Endodermal cell (in vitro differentiated cells): ENCODE results near the gene RPS6KC1. TPM values are rescaled to one million over a fixed set of nuclear protein-coding genes. Genes with fewer than 3 reads are reported as not detected.

Source experiments
- DNase-seq: peaks from one replicate; pipeline ENCODE4 v3.0.0-alpha.2; 2017
- H3K27ac ChIP-seq: 2 replicates; pipeline ENCODE4 v1.5.1; 2013; ENCODE audit warnings: mild to moderate bottlenecking, low read depth, low read length, moderate library complexity
- H3K27me3 ChIP-seq: 2 replicates; pipeline ENCODE4 v1.6.1; 2013; ENCODE audit warnings: mild to moderate bottlenecking, low read length, moderate library complexity; ENCODE audit not compliant: insufficient read depth, control insufficient read depth, poor library complexity, severe bottlenecking
- H3K36me3 ChIP-seq: 2 replicates; pipeline ENCODE4 v1.7.0; 2013; ENCODE audit warnings: mild to moderate bottlenecking, low read length, moderate library complexity; ENCODE audit not compliant: control insufficient read depth, insufficient read depth
- H3K4me1 ChIP-seq: one replicate; pipeline ENCODE4 v1.7.0; 2013; ENCODE audit warnings: low read length; ENCODE audit not compliant: control insufficient read depth, insufficient read depth
- H3K4me3 ChIP-seq: 2 replicates; pipeline ENCODE4 v1.5.1; 2013; ENCODE audit warnings: mild to moderate bottlenecking, low read length, moderate library complexity
- H3K9ac ChIP-seq: 2 replicates; pipeline ENCODE4 v1.6.1; 2013; ENCODE audit warnings: mild to moderate bottlenecking, low read length, moderate library complexity; ENCODE audit not compliant: poor library complexity, severe bottlenecking; ENCODE audit errors: extremely low read depth
- H3K9me3 ChIP-seq: 2 replicates; pipeline ENCODE4 v1.6.1; 2013; ENCODE audit warnings: mild to moderate bottlenecking, low read length, moderate library complexity; ENCODE audit not compliant: control insufficient read depth
- H3K27ac Mint-ChIP-seq: 2 replicates; pipeline ENCODE4 v1.8.0; 2020; ENCODE audit warnings: mixed read lengths
- H3K27me3 Mint-ChIP-seq: 2 replicates; pipeline ENCODE4 v1.8.0; 2021; ENCODE audit warnings: mild to moderate bottlenecking, mixed read lengths; ENCODE audit not compliant: insufficient read depth
- H3K36me3 Mint-ChIP-seq: 2 replicates; pipeline ENCODE4 v1.8.0; 2020; ENCODE audit warnings: low read depth, mixed read lengths
- H3K4me1 Mint-ChIP-seq: 2 replicates; pipeline ENCODE4 v1.8.0; 2020; ENCODE audit warnings: mixed read lengths
- H3K4me3 Mint-ChIP-seq: 2 replicates; pipeline ENCODE4 v1.8.0; 2020; ENCODE audit warnings: mild to moderate bottlenecking, moderate library complexity, mixed read lengths
- H3K9me3 Mint-ChIP-seq: 2 replicates; pipeline ENCODE4 v1.8.0; 2020; ENCODE audit warnings: mild to moderate bottlenecking, mixed read lengths
- CTCF ChIP-seq: fragments of 200-600 bp; sonication (generic); conservative IDR thresholded peaks from 2 replicates; pipeline ENCODE4 v1.5.0; 2021; ENCODE audit warnings: antibody characterized with exemption, mild to moderate bottlenecking
- WGBS, 2 experiments: methylation state at CpG; one replicate each; pipeline versions ENCODE4 v1.1.5 to v1.1.7; 2013; ENCODE audit warnings: missing lambda C conversion rate in 2 of 2, mixed read lengths in 1 of 2; ENCODE audit not compliant: insufficient coverage in 1 of 2, insufficient read length in 1 of 2; 5-methylcytosine and 5-hydroxymethylcytosine counted together
- total RNA-seq, 2 donors: library from RNA; stranded (reverse); fragmentation: NEBNext Ultra II Directional in 1 of 2; extraction: Animal tissue kit (Norgen Biotek cat#: 25700) in 1 of 2; gene quantifications; 2 replicates in 1 of 2; 3 replicates in 1 of 2; pipeline ENCODE4 v1.2.1, GENCODE V29; 2021

Gene RPS6KC1
- total RNA-seq, 2 donors from 2014 or later: 31.4 to 36.3 TPM

GRCh38 chr1:213247038-213247437 lies 196.0 kb downstream of the RPS6KC1 start:
- Mint-ChIP-seq H3K9me3 (no peaks in the 10 kb centered on the region), H3K27ac (no peak overlapping the region), H3K27me3 (no peaks in the 10 kb centered on the region), H3K4me1 (peaks cover 20% of the 10 kb centered on the region), H3K4me3 (no peak overlapping the region), H3K36me3 (peaks cover 14% of the 10 kb centered on the region)
- TF ChIP-seq CTCF: no peak
- no peaks in the 10 kb centered on the region for H3K9me3 ChIP-seq
- no peak overlapping the region for H3K4me3 ChIP-seq
- H3K9ac ChIP-seq: no peak overlapping the region
- H3K4me1 ChIP-seq: peaks cover 13% of the 10 kb centered on the region
- H3K36me3 ChIP-seq: peaks cover 18% of the 10 kb centered on the region
- 93 to 98% methylated on average over 2 of the region's 2 CpGs for WGBS, 2 experiments
- H3K27me3 ChIP-seq: no peaks in the 10 kb centered on the region
- no peak overlapping the region for H3K27ac ChIP-seq
- no peak for DNase-seq

GRCh38 chr1:213249395-213249794 lies 198.4 kb downstream of the RPS6KC1 start:
- Histone ChIP-seq H3K27me3 (no peaks in the 10 kb centered on the region), H3K36me3 (peaks cover 11% of the 10 kb centered on the region), H3K27ac (no peak overlapping the region), H3K9me3 (no peaks in the 10 kb centered on the region), H3K9ac (no peak overlapping the region), H3K4me1 (peaks cover 14% of the 10 kb centered on the region), H3K4me3 (no peak overlapping the region)
- H3K9me3 Mint-ChIP-seq: no peaks in the 10 kb centered on the region
- TF ChIP-seq CTCF: no peak
- H3K36me3 Mint-ChIP-seq: peaks cover 14% of the 10 kb centered on the region
- no peaks in the 10 kb centered on the region for H3K27me3 Mint-ChIP-seq
- no peak for DNase-seq
- H3K4me1 Mint-ChIP-seq: peaks cover 20% of the 10 kb centered on the region
- 93 to 94% methylated on average over 3 to 6 of the region's 6 CpGs for WGBS, 2 experiments
- no peak overlapping the region for H3K4me3 Mint-ChIP-seq
- no peak overlapping the region for H3K27ac Mint-ChIP-seq

- H3K4me3 ChIP-seq: no peak overlapping the region
- H3K9me3 Mint-ChIP-seq: no peaks in the 10 kb centered on the region
- H3K27ac ChIP-seq: no peak overlapping the region
- H3K27me3 Mint-ChIP-seq: no peaks in the 10 kb centered on the region
- no peak for TF ChIP-seq CTCF
- H3K27ac Mint-ChIP-seq: no peak overlapping the region
- H3K4me3 Mint-ChIP-seq: no peak overlapping the region
- H3K4me1 Mint-ChIP-seq: peaks cover 16% of the 10 kb centered on the region
- H3K36me3 Mint-ChIP-seq: peaks cover 16% of the 10 kb centered on the region
- peaks cover 9% of the 10 kb centered on the region for H3K36me3 ChIP-seq
- H3K9ac ChIP-seq: no peak overlapping the region
- H3K27me3 ChIP-seq: no peaks in the 10 kb centered on the region
- no peak for DNase-seq
- H3K9me3 ChIP-seq: no peaks in the 10 kb centered on the region
- peaks cover 11% of the 10 kb centered on the region for H3K4me1 ChIP-seq
- 85 to 96% methylated on average over 6 of the region's 6 CpGs for WGBS, 2 experiments
Measured at GRCh38 chr1:213250041-213250440, 199.0 kb downstream of the RPS6KC1 start.
